ENCODE results near the gene SLC39A12.

Gene SLC39A12

DNA sequence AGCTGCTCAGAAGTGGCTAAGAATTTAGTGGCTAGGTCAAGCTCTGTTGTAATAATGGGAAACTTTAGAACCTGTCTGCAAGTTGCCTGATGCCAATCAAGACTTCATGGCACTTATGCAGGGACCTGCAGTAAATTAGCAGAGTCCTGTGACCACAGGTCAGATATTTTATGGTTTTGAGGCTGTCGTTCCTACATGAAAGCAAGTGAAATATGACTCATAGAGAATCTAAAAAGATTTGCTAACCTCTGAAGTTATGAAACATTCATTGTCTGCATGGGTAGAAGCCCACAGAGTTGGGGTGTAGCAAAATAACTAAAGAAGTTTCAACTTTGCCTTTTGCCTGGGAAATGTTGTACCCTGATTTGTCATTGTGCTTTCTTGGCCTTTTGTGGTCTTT is 32.3 kb downstream of the SLC39A12 start:
- TF ChIP-seq TAF1 (IDR thresholded peaks at IDR 0.05; ENCODE audit: borderline replicate concordance, insufficient read depth, low read length): no peak

GRCh38 chr10:17984563-17984962 is 32.8 kb downstream of the SLC39A12 start:
- TF ChIP-seq POLR2AphosphoS5 (IDR thresholded peaks at IDR 0.05; ENCODE audit: low read depth, low read length): no peak
- TF ChIP-seq, protein P1, sequence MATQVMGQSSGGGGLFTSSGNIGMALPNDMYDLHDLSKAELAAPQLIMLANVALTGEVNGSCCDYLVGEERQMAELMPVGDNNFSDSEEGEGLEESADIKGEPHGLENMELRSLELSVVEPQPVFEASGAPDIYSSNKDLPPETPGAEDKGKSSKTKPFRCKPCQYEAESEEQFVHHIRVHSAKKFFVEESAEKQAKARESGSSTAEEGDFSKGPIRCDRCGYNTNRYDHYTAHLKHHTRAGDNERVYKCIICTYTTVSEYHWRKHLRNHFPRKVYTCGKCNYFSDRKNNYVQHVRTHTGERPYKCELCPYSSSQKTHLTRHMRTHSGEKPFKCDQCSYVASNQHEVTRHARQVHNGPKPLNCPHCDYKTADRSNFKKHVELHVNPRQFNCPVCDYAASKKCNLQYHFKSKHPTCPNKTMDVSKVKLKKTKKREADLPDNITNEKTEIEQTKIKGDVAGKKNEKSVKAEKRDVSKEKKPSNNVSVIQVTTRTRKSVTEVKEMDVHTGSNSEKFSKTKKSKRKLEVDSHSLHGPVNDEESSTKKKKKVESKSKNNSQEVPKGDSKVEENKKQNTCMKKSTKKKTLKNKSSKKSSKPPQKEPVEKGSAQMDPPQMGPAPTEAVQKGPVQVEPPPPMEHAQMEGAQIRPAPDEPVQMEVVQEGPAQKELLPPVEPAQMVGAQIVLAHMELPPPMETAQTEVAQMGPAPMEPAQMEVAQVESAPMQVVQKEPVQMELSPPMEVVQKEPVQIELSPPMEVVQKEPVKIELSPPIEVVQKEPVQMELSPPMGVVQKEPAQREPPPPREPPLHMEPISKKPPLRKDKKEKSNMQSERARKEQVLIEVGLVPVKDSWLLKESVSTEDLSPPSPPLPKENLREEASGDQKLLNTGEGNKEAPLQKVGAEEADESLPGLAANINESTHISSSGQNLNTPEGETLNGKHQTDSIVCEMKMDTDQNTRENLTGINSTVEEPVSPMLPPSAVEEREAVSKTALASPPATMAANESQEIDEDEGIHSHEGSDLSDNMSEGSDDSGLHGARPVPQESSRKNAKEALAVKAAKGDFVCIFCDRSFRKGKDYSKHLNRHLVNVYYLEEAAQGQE (IDR thresholded peaks at IDR 0.05; ENCODE audit: insufficient read depth in 1 of 2, low read depth in 2 of 2, low read length in 2 of 2): no peak
- TF ChIP-seq FOXP2 (optimal IDR thresholded peaks at IDR 0.05; ENCODE audit: borderline replicate concordance, extremely low read depth, extremely low read length, insufficient read depth): no peak
- TF ChIP-seq SIN3A (IDR thresholded peaks at IDR 0.05; ENCODE audit: borderline replicate concordance, insufficient read depth, low read length): no peak
- TF ChIP-seq TAF1 (IDR thresholded peaks at IDR 0.05; ENCODE audit: borderline replicate concordance, insufficient read depth, low read length): no peak

- TF ChIP-seq TAF1 (IDR thresholded peaks at IDR 0.05; ENCODE audit: borderline replicate concordance, insufficient read depth, low read length) (no peak), FOXP2 (optimal IDR thresholded peaks at IDR 0.05; ENCODE audit: borderline replicate concordance, extremely low read depth, extremely low read length, insufficient read depth) (no peak), POLR2AphosphoS5 (IDR thresholded peaks at IDR 0.05; ENCODE audit: low read depth, low read length) (no peak), SIN3A (IDR thresholded peaks at IDR 0.05; ENCODE audit: borderline replicate concordance, insufficient read depth, low read length) (no peak)
- TF ChIP-seq, protein P1 (IDR thresholded peaks at IDR 0.05; ENCODE audit: insufficient read depth in 1 of 2, low read depth in 2 of 2, low read length in 2 of 2): no peak
These were observed 38.4 kb downstream of the SLC39A12 start for GRCh38 chr10:17989908-17990767.

- TF ChIP-seq, protein P1 (IDR thresholded peaks at IDR 0.05; ENCODE audit: insufficient read depth in 1 of 2, low read depth in 2 of 2, low read length in 2 of 2): no peak
- TF ChIP-seq FOXP2 (optimal IDR thresholded peaks at IDR 0.05; ENCODE audit: borderline replicate concordance, extremely low read depth, extremely low read length, insufficient read depth) (no peak), SIN3A (IDR thresholded peaks at IDR 0.05; ENCODE audit: borderline replicate concordance, insufficient read depth, low read length) (no peak)
These were observed 40.5 kb downstream of the SLC39A12 start for GRCh38 chr10:17992266-17992665.

DNA sequence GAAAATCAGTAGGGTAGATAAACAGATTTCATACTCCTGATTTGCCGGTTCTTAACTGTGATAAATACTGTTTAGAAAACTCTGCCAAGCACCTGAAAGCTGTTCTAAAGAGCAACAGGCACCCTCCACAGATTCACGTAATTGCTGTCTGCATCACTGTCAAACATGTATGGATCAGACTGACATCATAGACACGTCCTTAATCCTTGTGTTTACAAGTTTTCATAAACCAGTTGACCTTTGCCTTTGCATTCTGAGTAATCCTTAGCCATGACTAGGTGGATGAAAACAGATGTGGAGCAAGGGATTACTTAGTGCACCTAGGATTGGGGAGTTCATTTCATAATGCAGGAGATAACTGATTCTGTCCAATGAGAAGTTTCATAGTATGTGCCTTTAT is 41.6 kb downstream of the SLC39A12 start:
- TF ChIP-seq, protein P1 (IDR thresholded peaks at IDR 0.05; ENCODE audit: insufficient read depth in 1 of 2, low read depth in 2 of 2, low read length in 2 of 2): no peak
- TF ChIP-seq TAF1 (IDR thresholded peaks at IDR 0.05; ENCODE audit: borderline replicate concordance, insufficient read depth, low read length) (no peak), POLR2AphosphoS5 (IDR thresholded peaks at IDR 0.05; ENCODE audit: low read depth, low read length) (no peak)
